ENCODE results near the gene TMED7. TPM values are rescaled to one million over a fixed set of nuclear protein-coding genes. Genes with fewer than 3 reads are reported as not detected.

TMED7 gene
- total RNA-seq, 4 donors from 2014 or later = 57.7 to 83.4 (median 71.7) TPM

- H3K4me1 ChIP-seq = peaks cover 11% of the 10 kb centered on the region
- WGBS = 74% methylated on average over 1 of the region's 1 CpG
- TF ChIP-seq POLR2AphosphoS5 (IDR thresholded peaks at IDR 0.05) (no peak), POLR2A (IDR thresholded peaks at IDR 0.05) (no peak), EP300 (IDR thresholded peaks at IDR 0.05) (no peak), CTCF (IDR thresholded peaks at IDR 0.05) (no peak)
- no peak for DNase-seq (ENCODE audit: low spot score in 2 of 2)
- no peaks in the 10 kb centered on the region for H3K27me3 ChIP-seq
- H3K36me3 ChIP-seq = no peaks in the 10 kb centered on the region
- H3K9me3 ChIP-seq = no peaks in the 10 kb centered on the region
- H3K27ac ChIP-seq = no peak overlapping the region
- no peak overlapping the region for H3K4me3 ChIP-seq
Measured at GRCh38 chr5:115585265-115585664, 40.6 kb downstream of the TMED7 start.

- no peaks in the 10 kb centered on the region for H3K36me3 ChIP-seq
- DNase-seq (ENCODE audit: low spot score in 2 of 2) = no peak
- no peaks in the 10 kb centered on the region for H3K27me3 ChIP-seq
- TF ChIP-seq POLR2AphosphoS5 (IDR thresholded peaks at IDR 0.05) (no peak), CTCF (IDR thresholded peaks at IDR 0.05) (no peak), EP300 (IDR thresholded peaks at IDR 0.05) (no peak), POLR2A (IDR thresholded peaks at IDR 0.05) (no peak)
- H3K27ac ChIP-seq = no peak overlapping the region
- no peaks in the 10 kb centered on the region for H3K9me3 ChIP-seq
- no peak overlapping the region for H3K4me3 ChIP-seq
- WGBS = 89% methylated on average over 1 of the region's 1 CpG
- H3K4me1 ChIP-seq = peaks cover 11% of the 10 kb centered on the region
Measured at GRCh38 chr5:115584501-115584900, 41.3 kb downstream of the TMED7 start.

GRCh38 chr5:115583474-115583873 is 42.4 kb downstream of the TMED7 start:
- no peaks in the 10 kb centered on the region for H3K27me3 ChIP-seq
- no peaks in the 10 kb centered on the region for H3K36me3 ChIP-seq
- 65% methylated on average over 3 of the region's 3 CpGs for WGBS
- peaks cover 4% of the 10 kb centered on the region for H3K4me1 ChIP-seq
- TF ChIP-seq POLR2AphosphoS5 (IDR thresholded peaks at IDR 0.05) = no peak
- TF ChIP-seq CTCF (IDR thresholded peaks at IDR 0.05) = no peak
- TF ChIP-seq POLR2A (IDR thresholded peaks at IDR 0.05) = no peak
- TF ChIP-seq EP300 (IDR thresholded peaks at IDR 0.05) = no peak
- DNase-seq (ENCODE audit: low spot score in 2 of 2) = no peak
- H3K4me3 ChIP-seq = no peak overlapping the region
- no peak overlapping the region for H3K27ac ChIP-seq
- no peaks in the 10 kb centered on the region for H3K9me3 ChIP-seq

GRCh38 chr5:115580941-115581340 is 44.9 kb downstream of the TMED7 start:
- Histone ChIP-seq H3K9me3 (no peaks in the 10 kb centered on the region), H3K27ac (no peak overlapping the region), H3K4me3 (no peak overlapping the region), H3K4me1 (peaks cover 3% of the 10 kb centered on the region), H3K27me3 (no peaks in the 10 kb centered on the region), H3K36me3 (no peaks in the 10 kb centered on the region)
- DNase-seq (ENCODE audit: low spot score in 2 of 2) = no peak
- TF ChIP-seq POLR2A (IDR thresholded peaks at IDR 0.05) = no peak
- no peak for TF ChIP-seq EP300 (IDR thresholded peaks at IDR 0.05)
- TF ChIP-seq CTCF (IDR thresholded peaks at IDR 0.05) = no peak
- WGBS = 95% methylated on average over 2 of the region's 2 CpGs

- Histone ChIP-seq H3K4me3 (no peak overlapping the region), H3K9me3 (no peaks in the 10 kb centered on the region), H3K27me3 (no peaks in the 10 kb centered on the region), H3K4me1 (no peaks in the 10 kb centered on the region), H3K36me3 (no peaks in the 10 kb centered on the region), H3K27ac (no peak overlapping the region)
- DNase-seq (ENCODE audit: low spot score in 2 of 2) = no peak
- no peak for TF ChIP-seq POLR2AphosphoS5 (IDR thresholded peaks at IDR 0.05)
- TF ChIP-seq CTCF (IDR thresholded peaks at IDR 0.05) = no peak
- TF ChIP-seq EP300 (IDR thresholded peaks at IDR 0.05) = no peak
- no peak for TF ChIP-seq POLR2A (IDR thresholded peaks at IDR 0.05)
- WGBS = 74% methylated on average over 6 of the region's 6 CpGs
Measured at GRCh38 chr5:115579747-115580173, 46.1 kb downstream of the TMED7 start.

Measured in suprapubic skin (tissue), 4 donors.